ENCODE results near the gene NFIA.

The NFIA gene

DNA sequence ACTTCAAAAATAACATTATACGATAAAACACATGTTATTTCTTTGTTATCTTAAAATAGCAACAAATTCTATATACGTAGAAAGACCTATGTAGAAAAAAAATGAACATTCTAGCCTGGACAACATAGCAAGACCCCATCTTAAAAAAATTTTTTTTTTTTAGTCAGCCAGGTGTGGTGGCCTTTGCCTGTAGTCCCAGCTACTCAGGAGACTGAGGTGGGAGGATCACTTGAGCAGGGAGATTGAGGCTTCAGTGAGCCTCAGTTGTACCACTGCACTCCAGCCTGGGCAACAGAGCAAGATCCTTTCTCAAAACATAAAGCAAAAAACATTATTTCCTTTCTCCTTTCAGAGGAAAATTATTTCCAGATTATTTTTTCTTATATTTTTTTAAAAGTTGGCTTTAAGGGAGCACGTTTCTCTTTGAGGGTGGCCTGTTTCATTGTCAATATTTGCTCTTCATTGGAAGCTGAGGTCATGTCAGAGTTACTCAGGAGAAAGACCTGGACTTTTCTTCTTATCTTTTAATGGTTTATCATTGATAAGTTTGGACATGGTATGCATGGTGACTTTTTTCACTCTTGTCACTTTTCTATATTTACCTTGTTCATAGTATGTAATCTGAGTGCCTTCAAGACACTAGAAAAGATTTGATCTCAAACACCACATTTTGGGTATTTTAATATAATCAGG, 32.0 kb downstream of the NFIA start:
- Histone ChIP-seq H3K4me1 (ENCODE audit: low read length) (no peaks in the 10 kb centered on the region), H3K9me3 (replicated peaks; ENCODE audit: insufficient read depth, low read length) (no peaks in the 10 kb centered on the region)

DNA sequence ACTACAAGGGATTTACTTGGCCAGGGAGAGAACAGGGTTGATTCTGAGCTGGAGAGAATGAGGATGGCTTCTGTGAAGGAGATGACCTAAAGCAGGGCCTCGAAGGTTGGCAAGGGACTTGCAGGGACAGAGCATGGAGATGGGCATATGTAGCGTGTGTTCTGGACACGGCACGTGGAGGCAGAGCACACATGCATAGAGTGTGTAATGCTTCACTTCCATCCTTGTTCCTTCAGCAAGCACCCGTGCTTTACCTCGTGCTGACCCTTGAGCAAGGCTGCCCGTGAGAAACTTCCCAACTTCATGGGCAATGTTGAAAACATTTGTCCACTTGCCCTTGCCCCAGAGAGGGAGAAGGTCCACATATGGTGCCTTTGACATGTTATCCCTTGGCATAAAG, 33.1 kb downstream of the NFIA start:
- H4K20me1 ChIP-seq (ENCODE audit: insufficient read depth, low read length) = no peaks in the 10 kb centered on the region
- no peaks in the 10 kb centered on the region for H3K9me2 ChIP-seq (replicated peaks; ENCODE audit: insufficient read depth, low read length)
- H3K9me3 ChIP-seq (replicated peaks; ENCODE audit: insufficient read depth, low read length) = no peaks in the 10 kb centered on the region
- no peak overlapping the region for H2AFZ ChIP-seq (ENCODE audit: low read length)
- TF ChIP-seq EZH2phosphoT487 (IDR thresholded peaks at IDR 0.05; ENCODE audit: low read length) (no peak), EZH2 (optimal IDR thresholded peaks at IDR 0.05; ENCODE audit: low read depth, low read length) (no peak)
- TF ChIP-seq, protein P1, sequence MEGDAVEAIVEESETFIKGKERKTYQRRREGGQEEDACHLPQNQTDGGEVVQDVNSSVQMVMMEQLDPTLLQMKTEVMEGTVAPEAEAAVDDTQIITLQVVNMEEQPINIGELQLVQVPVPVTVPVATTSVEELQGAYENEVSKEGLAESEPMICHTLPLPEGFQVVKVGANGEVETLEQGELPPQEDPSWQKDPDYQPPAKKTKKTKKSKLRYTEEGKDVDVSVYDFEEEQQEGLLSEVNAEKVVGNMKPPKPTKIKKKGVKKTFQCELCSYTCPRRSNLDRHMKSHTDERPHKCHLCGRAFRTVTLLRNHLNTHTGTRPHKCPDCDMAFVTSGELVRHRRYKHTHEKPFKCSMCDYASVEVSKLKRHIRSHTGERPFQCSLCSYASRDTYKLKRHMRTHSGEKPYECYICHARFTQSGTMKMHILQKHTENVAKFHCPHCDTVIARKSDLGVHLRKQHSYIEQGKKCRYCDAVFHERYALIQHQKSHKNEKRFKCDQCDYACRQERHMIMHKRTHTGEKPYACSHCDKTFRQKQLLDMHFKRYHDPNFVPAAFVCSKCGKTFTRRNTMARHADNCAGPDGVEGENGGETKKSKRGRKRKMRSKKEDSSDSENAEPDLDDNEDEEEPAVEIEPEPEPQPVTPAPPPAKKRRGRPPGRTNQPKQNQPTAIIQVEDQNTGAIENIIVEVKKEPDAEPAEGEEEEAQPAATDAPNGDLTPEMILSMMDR (IDR thresholded peaks at IDR 0.05; ENCODE audit: low read length) = no peak
- no peak overlapping the region for H3K4me2 ChIP-seq (ENCODE audit: low read depth, low read length)
- no peak for DNase-seq
- H3K79me2 ChIP-seq (ENCODE audit: low read length) = no peaks in the 10 kb centered on the region
- no peaks in the 10 kb centered on the region for H3K36me3 ChIP-seq (replicated peaks; ENCODE audit: insufficient read depth, low read length)
- no peaks in the 10 kb centered on the region for H3F3A ChIP-seq (ENCODE audit: insufficient read depth, low read length)
- no peak overlapping the region for H3K27ac ChIP-seq (ENCODE audit: low read length)
- H3K4me1 ChIP-seq (ENCODE audit: low read length) = no peaks in the 10 kb centered on the region
- no peak overlapping the region for H3K4me3 ChIP-seq (ENCODE audit: low read length)
- H3K27me3 ChIP-seq (replicated peaks; ENCODE audit: insufficient read depth, low read length) = no peaks in the 10 kb centered on the region
- H3K9ac ChIP-seq (ENCODE audit: low read length) = no peak overlapping the region

More for the DNA sequence above, 32.0 kb downstream of the NFIA start:
- Histone ChIP-seq H3K27me3 (replicated peaks; ENCODE audit: insufficient read depth, low read length) (no peaks in the 10 kb centered on the region), H3K9me2 (replicated peaks; ENCODE audit: insufficient read depth, low read length) (no peaks in the 10 kb centered on the region), H3K4me2 (ENCODE audit: low read depth, low read length) (no peak overlapping the region), H2AFZ (ENCODE audit: low read length) (no peak overlapping the region), H3K4me3 (ENCODE audit: low read length) (no peak overlapping the region), H4K20me1 (ENCODE audit: insufficient read depth, low read length) (no peaks in the 10 kb centered on the region), H3K9ac (ENCODE audit: low read length) (no peak overlapping the region), H3K27ac (ENCODE audit: low read length) (no peak overlapping the region), H3K79me2 (ENCODE audit: low read length) (no peaks in the 10 kb centered on the region), H3F3A (ENCODE audit: insufficient read depth, low read length) (no peaks in the 10 kb centered on the region), H3K36me3 (replicated peaks; ENCODE audit: insufficient read depth, low read length) (no peaks in the 10 kb centered on the region)
- DNase-seq = no peak
- no peak for TF ChIP-seq EZH2 (optimal IDR thresholded peaks at IDR 0.05; ENCODE audit: low read depth, low read length)
- TF ChIP-seq, protein P1 (IDR thresholded peaks at IDR 0.05; ENCODE audit: low read length) = no peak
- no peak for TF ChIP-seq EZH2phosphoT487 (IDR thresholded peaks at IDR 0.05; ENCODE audit: low read length)

DNA sequence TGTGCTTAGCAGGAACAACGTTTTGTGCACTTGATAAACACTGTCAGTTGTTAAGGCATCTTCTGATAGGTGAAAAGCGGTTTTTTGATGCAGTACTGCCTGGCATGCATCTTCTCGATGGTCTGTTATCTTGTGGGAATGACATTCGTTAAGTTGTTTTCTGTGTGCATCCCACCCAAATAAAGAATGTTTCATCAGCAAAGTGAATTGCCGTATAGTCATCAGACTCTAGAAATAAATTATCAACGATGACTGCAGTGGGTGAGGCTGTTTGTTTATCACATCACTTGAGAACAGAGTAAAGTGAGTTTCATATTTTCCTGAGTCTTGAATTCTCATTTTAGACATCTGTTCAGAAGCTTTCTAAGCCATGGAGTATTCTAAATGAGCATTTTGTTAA, 34.1 kb downstream of the NFIA start:
- H2AFZ ChIP-seq (ENCODE audit: low read length) = no peak overlapping the region
- no peaks in the 10 kb centered on the region for H3K4me1 ChIP-seq (ENCODE audit: low read length)
- H3K9me2 ChIP-seq (replicated peaks; ENCODE audit: insufficient read depth, low read length) = no peaks in the 10 kb centered on the region
- H3K36me3 ChIP-seq (replicated peaks; ENCODE audit: insufficient read depth, low read length) = no peaks in the 10 kb centered on the region
- H3K79me2 ChIP-seq (ENCODE audit: low read length) = no peaks in the 10 kb centered on the region
- TF ChIP-seq EZH2phosphoT487 (IDR thresholded peaks at IDR 0.05; ENCODE audit: low read length) = no peak
- no peak for TF ChIP-seq EZH2 (optimal IDR thresholded peaks at IDR 0.05; ENCODE audit: low read depth, low read length)
- TF ChIP-seq, protein P1 (IDR thresholded peaks at IDR 0.05; ENCODE audit: low read length) = no peak
- DNase-seq = no peak
- no peak overlapping the region for H3K4me2 ChIP-seq (ENCODE audit: low read depth, low read length)
- no peak overlapping the region for H3K9ac ChIP-seq (ENCODE audit: low read length)
- H3K9me3 ChIP-seq (replicated peaks; ENCODE audit: insufficient read depth, low read length) = no peaks in the 10 kb centered on the region
- H3K27me3 ChIP-seq (replicated peaks; ENCODE audit: insufficient read depth, low read length) = no peaks in the 10 kb centered on the region
- no peaks in the 10 kb centered on the region for H3F3A ChIP-seq (ENCODE audit: insufficient read depth, low read length)
- no peaks in the 10 kb centered on the region for H4K20me1 ChIP-seq (ENCODE audit: insufficient read depth, low read length)
- H3K4me3 ChIP-seq (ENCODE audit: low read length) = no peak overlapping the region
- H3K27ac ChIP-seq (ENCODE audit: low read length) = no peak overlapping the region
